Testis (tissue), 3 donors: ENCODE measurements around the gene ILKAP. TPM values are rescaled to one million over a fixed set of nuclear protein-coding genes. Genes with fewer than 3 reads are reported as not detected.

Experiments used
- DNase-seq: peaks from one replicate; pipeline ENCODE4 v3.0.0-alpha.2; 2019
- H3K27ac ChIP-seq, 2 donors: fragments of 200-600 bp; sonication (generic); one replicate each; pipeline ENCODE4 v1.5.1; 2019
- H3K27me3 ChIP-seq: fragments of 200-600 bp; sonication (generic); one replicate; pipeline ENCODE4 v1.5.1; 2019
- H3K36me3 ChIP-seq: fragments of 200-600 bp; sonication (generic); one replicate; pipeline ENCODE4 v1.5.1; 2017; ENCODE audit warnings: low read depth; ENCODE audit errors: missing control alignments
- H3K4me1 ChIP-seq: fragments of 200-600 bp; sonication (generic); one replicate; pipeline ENCODE4 v1.5.1; 2019
- H3K4me3 ChIP-seq, 2 donors: fragments of 200-600 bp; sonication (generic); one replicate each; pipeline ENCODE4 v1.5.1; 2017 to 2019
- H3K9me3 ChIP-seq: fragments of 200-600 bp; sonication (generic); one replicate; pipeline ENCODE4 v1.5.1; 2017
- POLR2A ChIP-seq: fragments of 450-650 bp; IDR thresholded peaks from one replicate; pipeline ENCODE4 v1.6.1; 2017; ENCODE audit warnings: antibody characterized with exemption, mild to moderate bottlenecking, moderate library complexity
- WGBS, 2 donors: methylation state at CpG; one replicate each; pipeline ENCODE4 v1.1.5; 2018; 5-methylcytosine and 5-hydroxymethylcytosine counted together
- intact Hi-C: fragments of 100-400 bp; cut with DNase I; formaldehyde crosslinking; loops from one replicate; pipeline ENCODE4 v1.15.1; 2023; ENCODE audit warnings: low total_unique reads
- polyA plus RNA-seq: library from polyadenylated mRNA; stranded (reverse); fragments of 350-450 nt; fragmentation: Illumina TruSeq; extraction: RNeasy Lipid Tissue Mini Kit (QIAGEN cat#74804); gene quantifications from one replicate; pipeline ENCODE4 v1.2.3, GENCODE V29; 2014; ENCODE audit warnings: low read depth, low replicate concordance; ENCODE audit not compliant: insufficient read depth
- total RNA-seq, 2 donors: library from RNA; depleted of rRNA; stranded (reverse); fragments of >200 nt; gene quantifications; one replicate each; pipeline ENCODE4 v1.2.3, GENCODE V29; 2016
- TF ChIP-seq, protein P1 (sequence below), 3 experiments: fragments of 450-650 bp in 2 of 3; fragments of 200-600 bp in 1 of 3; sonication (generic) in 1 of 3; IDR thresholded peaks; one replicate each; pipeline ENCODE4 v1.5.1; 2016 to 2019; ENCODE audit warnings: antibody characterized with exemption in 3 of 3, mild to moderate bottlenecking in 2 of 3, moderate library complexity in 1 of 3

ILKAP gene
- total and polyA plus RNA-seq, 3 donors from 2014 or later: 44.8 to 65.3 (median 59.8) TPM

GRCh38 chr2:238126338-238126737 is 77.2 kb downstream of the ILKAP start:
- no peak for DNase-seq
- Histone ChIP-seq H3K9me3 (no peaks in the 10 kb centered on the region), H3K27ac (no peak overlapping the region), H3K4me3 (no peak overlapping the region), H3K27me3 (no peaks in the 10 kb centered on the region), H3K36me3 (no peaks in the 10 kb centered on the region), H3K4me1 (peaks cover 2% of the 10 kb centered on the region)
- WGBS, 2 donors: 67 to 88% methylated on average over 2 of the region's 2 CpGs
- TF ChIP-seq, protein P1, sequence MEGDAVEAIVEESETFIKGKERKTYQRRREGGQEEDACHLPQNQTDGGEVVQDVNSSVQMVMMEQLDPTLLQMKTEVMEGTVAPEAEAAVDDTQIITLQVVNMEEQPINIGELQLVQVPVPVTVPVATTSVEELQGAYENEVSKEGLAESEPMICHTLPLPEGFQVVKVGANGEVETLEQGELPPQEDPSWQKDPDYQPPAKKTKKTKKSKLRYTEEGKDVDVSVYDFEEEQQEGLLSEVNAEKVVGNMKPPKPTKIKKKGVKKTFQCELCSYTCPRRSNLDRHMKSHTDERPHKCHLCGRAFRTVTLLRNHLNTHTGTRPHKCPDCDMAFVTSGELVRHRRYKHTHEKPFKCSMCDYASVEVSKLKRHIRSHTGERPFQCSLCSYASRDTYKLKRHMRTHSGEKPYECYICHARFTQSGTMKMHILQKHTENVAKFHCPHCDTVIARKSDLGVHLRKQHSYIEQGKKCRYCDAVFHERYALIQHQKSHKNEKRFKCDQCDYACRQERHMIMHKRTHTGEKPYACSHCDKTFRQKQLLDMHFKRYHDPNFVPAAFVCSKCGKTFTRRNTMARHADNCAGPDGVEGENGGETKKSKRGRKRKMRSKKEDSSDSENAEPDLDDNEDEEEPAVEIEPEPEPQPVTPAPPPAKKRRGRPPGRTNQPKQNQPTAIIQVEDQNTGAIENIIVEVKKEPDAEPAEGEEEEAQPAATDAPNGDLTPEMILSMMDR (IDR thresholded peaks at IDR 0.05): no peak
- TF ChIP-seq POLR2A: no peak
- intact Hi-C loops: no loop called here

GRCh38 chr2:238125127-238125885 is 78.2 kb downstream of the ILKAP start:
- Histone ChIP-seq H3K36me3 (no peaks in the 10 kb centered on the region), H3K4me1 (peaks cover 2% of the 10 kb centered on the region), H3K4me3 (no peak overlapping the region), H3K27ac (no peak overlapping the region), H3K27me3 (no peaks in the 10 kb centered on the region), H3K9me3 (no peaks in the 10 kb centered on the region)
- no peak for TF ChIP-seq POLR2A
- TF ChIP-seq, protein P1 (IDR thresholded peaks at IDR 0.05): no peak
- no peak for DNase-seq
- intact Hi-C loops: no loop called here
- WGBS, 2 donors: 80 to 87% methylated on average over 3 to 18 of the region's 20 CpGs

DNA sequence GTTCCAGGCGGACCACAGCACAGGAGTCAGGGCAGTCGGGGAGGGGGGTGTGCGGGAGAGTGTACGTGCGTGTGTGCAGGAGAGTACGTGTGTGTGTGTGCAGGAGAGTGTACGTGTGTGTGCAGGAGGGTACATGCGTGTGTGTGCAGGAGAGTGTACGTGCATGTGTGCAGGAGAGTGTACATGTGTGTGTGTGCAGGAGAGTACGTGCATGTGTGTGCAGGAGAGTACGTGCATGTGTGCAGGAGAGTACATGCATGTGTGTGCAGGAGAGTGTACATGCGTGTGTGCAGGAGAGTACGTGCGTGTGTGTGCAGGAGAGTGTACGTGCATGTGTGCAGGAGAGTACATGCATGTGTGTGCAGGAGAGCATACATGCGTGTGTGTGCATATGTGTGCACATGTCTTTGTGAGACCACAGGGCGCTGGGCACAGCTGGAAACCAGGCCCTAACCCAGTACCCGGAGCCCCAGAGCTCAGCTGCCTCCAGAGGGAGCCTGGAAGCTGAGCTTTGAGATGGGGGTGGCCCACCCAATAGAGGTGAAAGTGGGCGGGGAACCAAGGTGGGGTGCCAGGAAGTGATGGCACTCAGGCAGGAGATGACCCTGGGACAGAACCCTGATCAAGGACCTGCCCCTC is 78.9 kb downstream of the ILKAP start:
- Histone ChIP-seq H3K36me3 (no peaks in the 10 kb centered on the region), H3K9me3 (no peaks in the 10 kb centered on the region), H3K4me1 (peaks cover 2% of the 10 kb centered on the region), H3K27me3 (no peaks in the 10 kb centered on the region), H3K27ac (no peak overlapping the region), H3K4me3 (no peak overlapping the region)
- intact Hi-C loops: no loop called here
- 80 to 90% methylated on average over 19 of the region's 19 CpGs for WGBS, 2 donors
- no peak for DNase-seq
- no peak for TF ChIP-seq POLR2A
- TF ChIP-seq, protein P1 (IDR thresholded peaks at IDR 0.05): no peak

DNA sequence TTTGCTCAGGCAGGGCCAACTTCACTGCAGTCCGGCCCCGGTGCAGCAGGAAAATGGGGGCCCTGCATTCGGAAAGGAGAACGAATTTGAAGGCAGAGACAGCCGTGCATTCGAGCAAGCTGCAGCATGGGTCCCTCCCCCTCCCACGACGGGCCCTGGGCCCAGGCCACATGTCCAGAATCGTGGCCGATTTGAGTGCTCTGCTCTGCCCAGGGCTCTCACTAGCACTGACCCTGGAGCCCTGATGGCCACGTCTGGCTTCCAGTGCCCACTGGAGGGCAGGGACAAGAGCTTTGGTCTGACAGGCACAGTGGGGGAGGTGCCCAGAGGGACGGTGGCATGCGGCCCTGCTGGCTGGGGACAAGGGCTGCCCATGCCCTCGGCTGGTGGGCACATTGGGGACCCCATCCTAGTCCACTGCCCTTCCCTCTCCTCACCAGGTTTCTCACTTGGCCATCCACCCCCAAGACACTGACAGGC is 79.5 kb downstream of the ILKAP start:
- Histone ChIP-seq H3K4me1 (peaks cover 2% of the 10 kb centered on the region), H3K4me3 (no peak overlapping the region), H3K9me3 (no peaks in the 10 kb centered on the region), H3K27ac (no peak overlapping the region), H3K36me3 (no peaks in the 10 kb centered on the region), H3K27me3 (no peaks in the 10 kb centered on the region)
- TF ChIP-seq, protein P1 (IDR thresholded peaks at IDR 0.05): no peak
- no peak for TF ChIP-seq POLR2A
- 55 to 87% methylated on average over 5 to 14 of the region's 14 CpGs for WGBS, 2 donors
- DNase-seq: no peak
- intact Hi-C loops: no loop called here
